H1 (cell line): ENCODE data around the gene AOAH. TPM values are rescaled to one million over a fixed set of nuclear protein-coding genes. Genes with fewer than 3 reads are reported as not detected.

Source experiments
- EZH2 ChIP-seq: fragments of 200-600 bp; sonication (generic); IDR thresholded peaks from 2 replicates; pipeline ENCODE4 v1.7.1; 2012; ENCODE audit warnings: low read depth, mild to moderate bottlenecking, moderate library complexity, low read length, inconsistent platforms; ENCODE audit not compliant: severe bottlenecking
- RNF2 ChIP-seq: fragments of 200-900, 300-1000 bp; sonication (generic); IDR thresholded peaks from 2 replicates; pipeline ENCODE4 v1.7.1; 2016; ENCODE audit warnings: borderline replicate concordance, low read depth, mild to moderate bottlenecking, antibody characterized with exemption, low read length; ENCODE audit not compliant: poor library complexity, severe bottlenecking; ENCODE audit errors: missing control alignments
- polyA plus RNA-seq, 7 experiments: library from polyadenylated mRNA; depleted of rRNA in 3 of 7; stranded (reverse) in 5 of 7; unstranded in 2 of 7; fragments of >200 nt in 5 of 7; fragments of 200-250 nt in 2 of 7; gene quantifications; 1 replicate in 5 of 7; 2 replicates in 1 of 7; 4 replicates in 1 of 7; pipeline versions ENCODE4 v1.2.1 to v1.2.3, GENCODE V29; 2011 to 2013; ENCODE audit warnings: missing spikeins in 2 of 7, mixed read lengths in 2 of 7
- total RNA-seq: library from RNA; stranded (reverse); fragmentation: NEBNext Ultra II Directional; extraction: Animal tissue kit (Norgen Biotek cat#: 25700); gene quantifications from 2 replicates; pipeline ENCODE4 v1.2.1, GENCODE V29; 2021

Gene AOAH
- total and polyA plus RNA-seq, 2 of the 8 experiments (the other 6 are each of a cell fraction or from before 2014, with no cell fraction given) = 0.08 TPM; not detected in 1

DNA sequence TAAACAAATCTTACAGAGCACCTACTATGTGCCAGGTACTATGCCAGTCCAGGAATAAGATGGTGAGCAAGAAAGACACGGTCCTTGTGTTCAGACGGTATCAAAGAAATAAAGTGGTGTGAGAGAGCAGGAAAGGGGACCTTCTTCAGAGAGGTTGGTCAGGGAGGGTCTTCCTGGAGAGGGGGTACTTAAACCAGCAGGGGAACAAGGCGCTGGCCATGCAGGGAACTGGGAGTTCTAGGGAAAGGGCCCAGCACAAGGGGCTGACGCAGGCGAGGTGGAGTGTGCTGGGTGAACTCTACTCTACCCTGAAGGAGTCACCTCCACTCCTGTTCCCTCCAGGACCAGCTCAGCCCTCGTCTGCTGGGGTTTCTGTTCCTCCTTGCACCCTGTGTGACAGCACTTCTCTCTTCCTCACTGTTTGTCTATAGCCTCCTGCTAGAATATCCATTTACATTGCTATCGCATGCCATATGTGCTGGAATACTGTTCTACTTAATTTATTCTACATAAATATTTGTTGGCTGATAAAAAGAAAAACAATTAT is 73.5 kb downstream of the AOAH start (continued):
- TF ChIP-seq EZH2 = no peak
- no peak for TF ChIP-seq RNF2
- TF ChIP-seq, all 59 proteins: peak for 0
